ENCODE measurements around the gene LPAR4. TPM values are rescaled to one million over a fixed set of nuclear protein-coding genes. Genes with fewer than 3 reads are reported as not detected.

The LPAR4 gene
- total RNA-seq, 1 donor from 2014 or later, result 3.2 TPM

DNA sequence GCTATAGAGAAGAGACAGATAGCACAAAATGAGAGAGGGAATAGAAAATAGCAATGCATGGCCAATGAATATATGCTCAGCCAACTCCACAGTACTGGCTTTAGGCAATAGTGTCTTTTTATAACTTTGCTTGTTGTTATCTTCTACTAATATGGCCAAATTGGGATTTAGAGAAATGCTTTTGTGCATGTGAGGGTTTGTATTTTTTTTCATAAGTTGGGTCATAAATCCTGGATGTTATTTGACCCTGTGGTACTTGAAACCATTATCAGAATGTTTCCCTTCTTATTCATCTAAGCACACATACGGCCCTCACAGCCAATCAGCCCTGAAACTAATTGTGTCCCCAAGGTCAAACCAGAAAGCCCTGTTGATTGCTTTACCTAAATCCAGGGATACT, 35.2 kb upstream of the LPAR4 start:
- Mint-ChIP-seq H3K36me3 (ENCODE audit: unreplicated experiment) (no peaks in the 10 kb centered on the region), H3K4me3 (ENCODE audit: unreplicated experiment) (no peak overlapping the region), H3K27me3 (ENCODE audit: unreplicated experiment) (no peaks in the 10 kb centered on the region), H3K9me3 (ENCODE audit: unreplicated experiment) (no peaks in the 10 kb centered on the region), H3K4me1 (ENCODE audit: low read depth, unreplicated experiment) (no peaks in the 10 kb centered on the region), H3K27ac (ENCODE audit: unreplicated experiment) (no peak overlapping the region)
- no peak for TF ChIP-seq CTCF (IDR thresholded peaks at IDR 0.05; ENCODE audit: partially characterized antibody, unreplicated experiment)
- DNase-seq, result no peak

GRCh38 chrX:78725287-78725686, 22.2 kb upstream of the LPAR4 start:
- no peak for DNase-seq
- Mint-ChIP-seq H3K27me3 (ENCODE audit: unreplicated experiment) (no peaks in the 10 kb centered on the region), H3K4me3 (ENCODE audit: unreplicated experiment) (no peak overlapping the region), H3K4me1 (ENCODE audit: low read depth, unreplicated experiment) (no peaks in the 10 kb centered on the region), H3K27ac (ENCODE audit: unreplicated experiment) (no peak overlapping the region), H3K9me3 (ENCODE audit: unreplicated experiment) (no peaks in the 10 kb centered on the region), H3K36me3 (ENCODE audit: unreplicated experiment) (no peaks in the 10 kb centered on the region)
- no peak for TF ChIP-seq CTCF (IDR thresholded peaks at IDR 0.05; ENCODE audit: partially characterized antibody, unreplicated experiment)

DNA sequence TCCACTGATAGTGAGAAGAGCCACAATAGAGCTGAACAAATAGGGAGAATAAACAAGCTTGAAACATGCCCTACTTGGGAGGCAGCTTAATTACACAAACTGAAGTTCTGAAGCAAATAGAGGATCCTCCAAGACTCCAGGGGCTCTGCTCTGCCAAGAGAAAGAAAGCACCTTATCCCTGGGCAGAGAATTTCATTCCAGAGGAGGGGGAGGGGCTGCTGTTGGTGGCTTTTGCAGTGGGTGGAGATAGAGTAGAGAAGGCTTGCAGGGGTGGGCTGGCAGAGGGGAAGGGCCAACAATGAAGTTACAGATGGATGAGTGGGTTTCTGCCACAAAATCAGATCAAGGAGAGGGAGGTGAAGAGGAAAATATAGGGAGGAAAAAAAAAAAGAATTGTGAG, 1.0 kb upstream of the LPAR4 start:
- no peak for DNase-seq
- H3K4me1 Mint-ChIP-seq (ENCODE audit: low read depth, unreplicated experiment), result peaks cover 16% of the 10 kb centered on the region
- TF ChIP-seq CTCF (IDR thresholded peaks at IDR 0.05; ENCODE audit: partially characterized antibody, unreplicated experiment), result no peak
- no peaks in the 10 kb centered on the region for H3K36me3 Mint-ChIP-seq (ENCODE audit: unreplicated experiment)
- H3K9me3 Mint-ChIP-seq (ENCODE audit: unreplicated experiment), result no peaks in the 10 kb centered on the region
- H3K4me3 Mint-ChIP-seq (ENCODE audit: unreplicated experiment), result no peak overlapping the region
- peak overlapping the region; percentile 18 for H3K27ac Mint-ChIP-seq (ENCODE audit: unreplicated experiment)
- no peaks in the 10 kb centered on the region for H3K27me3 Mint-ChIP-seq (ENCODE audit: unreplicated experiment)

- H3K9me3 Mint-ChIP-seq (ENCODE audit: unreplicated experiment), result no peaks in the 10 kb centered on the region
Measured at GRCh38 chrX:78747971-78748370, 451 bp downstream of the LPAR4 start.

DNA sequence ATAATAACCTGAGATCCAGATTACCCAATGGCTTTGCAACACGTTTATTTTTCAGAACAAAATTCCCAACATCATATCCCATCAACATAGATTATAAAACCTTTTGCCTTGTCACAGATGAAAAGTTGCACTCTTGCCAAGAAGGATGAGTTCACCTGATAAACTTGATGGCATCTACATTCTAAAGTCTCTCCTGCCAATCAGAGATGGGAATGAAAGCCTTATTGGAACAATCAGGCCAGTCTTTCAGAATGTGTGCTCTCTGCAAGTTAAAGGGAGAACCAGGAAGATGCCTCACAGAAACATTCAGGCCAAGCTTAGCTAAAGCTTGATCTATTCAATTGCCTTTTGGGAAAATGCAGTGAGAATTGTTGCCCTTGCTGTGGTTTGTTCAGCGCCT, 1.3 kb downstream of the LPAR4 start:
- Mint-ChIP-seq H3K27me3 (ENCODE audit: unreplicated experiment) (no peaks in the 10 kb centered on the region), H3K4me1 (ENCODE audit: low read depth, unreplicated experiment) (peaks cover 16% of the 10 kb centered on the region), H3K36me3 (ENCODE audit: unreplicated experiment) (no peaks in the 10 kb centered on the region), H3K27ac (ENCODE audit: unreplicated experiment) (no peak overlapping the region), H3K4me3 (ENCODE audit: unreplicated experiment) (peak overlapping the region; percentile 73), H3K9me3 (ENCODE audit: unreplicated experiment) (no peaks in the 10 kb centered on the region)
- no peak for TF ChIP-seq CTCF (IDR thresholded peaks at IDR 0.05; ENCODE audit: partially characterized antibody, unreplicated experiment)
- no peak for DNase-seq

More at GRCh38 chrX:78747971-78748370, 451 bp downstream of the LPAR4 start:
- no peak for DNase-seq
- Mint-ChIP-seq H3K36me3 (ENCODE audit: unreplicated experiment) (no peaks in the 10 kb centered on the region), H3K4me3 (ENCODE audit: unreplicated experiment) (peak overlapping the region; percentile 85), H3K27ac (ENCODE audit: unreplicated experiment) (peak overlapping the region; percentile 62), H3K27me3 (ENCODE audit: unreplicated experiment) (no peaks in the 10 kb centered on the region), H3K4me1 (ENCODE audit: low read depth, unreplicated experiment) (peaks cover 16% of the 10 kb centered on the region)
- TF ChIP-seq CTCF (IDR thresholded peaks at IDR 0.05; ENCODE audit: partially characterized antibody, unreplicated experiment), result no peak

Data from glutamatergic neuron (in vitro differentiated cells).